GM23338 (cell line): ENCODE results near the gene ABCA13.

Source experiments
- CREB1 ChIP-seq: fragments of 250-450 bp; sonication (Bioruptor Pico); IDR thresholded peaks from 2 replicates; pipeline ENCODE4 v1.5.0; 2020; ENCODE audit warnings: low read depth, mild to moderate bottlenecking, moderate library complexity
- EZH2 ChIP-seq: fragments of 200-600 bp; sonication (generic); IDR thresholded peaks from one replicate; pipeline ENCODE4 v1.8.0; 2017; ENCODE audit warnings: antibody characterized with exemption, mild to moderate bottlenecking, low read depth; ENCODE audit not compliant: unreplicated experiment
- EZH2phosphoT487 ChIP-seq: fragments of 200-600 bp; sonication (generic); IDR thresholded peaks from one replicate; pipeline ENCODE4 v1.8.1; 2018; ENCODE audit warnings: antibody characterized with exemption; ENCODE audit not compliant: unreplicated experiment
- POLR2AphosphoS5 ChIP-seq: IDR thresholded peaks from 2 replicates; pipeline ENCODE4 v1.6.1; 2016; ENCODE audit warnings: antibody characterized with exemption, low read depth
- ZNF114 ChIP-seq: fragments of 250-450 bp; sonication (Bioruptor Pico); IDR thresholded peaks from 2 replicates; pipeline ENCODE4 v1.5.0; 2020; ENCODE audit warnings: mild to moderate bottlenecking, moderate library complexity
- TF ChIP-seq, protein P1 (sequence below), 2 experiments: fragments of 200-600 bp in 1 of 2; sonication (generic) in 1 of 2; conservative IDR thresholded peaks; 2 replicates each; pipeline versions ENCODE4 v1.5.1 to v1.6.1; 2016 to 2017; ENCODE audit warnings: antibody characterized with exemption in 2 of 2, low read depth in 2 of 2, mild to moderate bottlenecking in 2 of 2, moderate library complexity in 1 of 2

DNA sequence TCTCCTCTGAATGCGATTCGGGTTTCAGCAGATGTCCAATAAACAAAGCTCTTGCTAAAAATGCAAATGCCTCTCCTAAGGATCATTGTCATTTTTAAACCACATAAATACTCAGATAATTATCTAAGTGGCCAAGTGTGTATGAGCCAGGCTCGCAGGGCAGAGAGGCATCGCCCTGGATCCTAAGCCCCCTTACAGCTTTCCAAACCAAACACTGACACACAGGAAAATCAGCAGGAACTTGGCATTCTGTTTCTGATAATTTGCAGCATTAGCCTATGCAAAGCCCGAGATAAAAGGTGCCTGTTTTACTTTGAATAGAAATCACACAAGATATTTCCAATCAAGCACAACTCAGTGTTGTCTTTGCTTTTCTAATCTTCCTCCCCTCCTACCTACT is 134.4 kb downstream of the ABCA13 start:
- TF ChIP-seq, protein P1, sequence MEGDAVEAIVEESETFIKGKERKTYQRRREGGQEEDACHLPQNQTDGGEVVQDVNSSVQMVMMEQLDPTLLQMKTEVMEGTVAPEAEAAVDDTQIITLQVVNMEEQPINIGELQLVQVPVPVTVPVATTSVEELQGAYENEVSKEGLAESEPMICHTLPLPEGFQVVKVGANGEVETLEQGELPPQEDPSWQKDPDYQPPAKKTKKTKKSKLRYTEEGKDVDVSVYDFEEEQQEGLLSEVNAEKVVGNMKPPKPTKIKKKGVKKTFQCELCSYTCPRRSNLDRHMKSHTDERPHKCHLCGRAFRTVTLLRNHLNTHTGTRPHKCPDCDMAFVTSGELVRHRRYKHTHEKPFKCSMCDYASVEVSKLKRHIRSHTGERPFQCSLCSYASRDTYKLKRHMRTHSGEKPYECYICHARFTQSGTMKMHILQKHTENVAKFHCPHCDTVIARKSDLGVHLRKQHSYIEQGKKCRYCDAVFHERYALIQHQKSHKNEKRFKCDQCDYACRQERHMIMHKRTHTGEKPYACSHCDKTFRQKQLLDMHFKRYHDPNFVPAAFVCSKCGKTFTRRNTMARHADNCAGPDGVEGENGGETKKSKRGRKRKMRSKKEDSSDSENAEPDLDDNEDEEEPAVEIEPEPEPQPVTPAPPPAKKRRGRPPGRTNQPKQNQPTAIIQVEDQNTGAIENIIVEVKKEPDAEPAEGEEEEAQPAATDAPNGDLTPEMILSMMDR (conservative IDR thresholded peaks at IDR 0.05; ENCODE audit: low read depth in 2 of 2): no peak
- no peak for TF ChIP-seq EZH2
- TF ChIP-seq POLR2AphosphoS5: no peak
- no peak for TF ChIP-seq ZNF114 (CRISPR knock-in tag)
- no peak for TF ChIP-seq EZH2phosphoT487
- TF ChIP-seq CREB1 (CRISPR knock-in tag): no peak
